Mucosa of stomach (tissue), 1 donor: ENCODE measurements around the gene ELK1.

Source experiments
- H3K27me3 ChIP-seq: one replicate; pipeline ENCODE4 v1.7.0; 2013; ENCODE audit warnings: mild to moderate bottlenecking, low read length; ENCODE audit not compliant: control insufficient read depth, insufficient read depth
- H3K36me3 ChIP-seq: one replicate; pipeline ENCODE4 v1.7.0; 2013; ENCODE audit warnings: low read length; ENCODE audit not compliant: control insufficient read depth, insufficient read depth
- H3K4me1 ChIP-seq: one replicate; pipeline ENCODE4 v1.7.0; 2013; ENCODE audit warnings: mild to moderate bottlenecking, low read length; ENCODE audit not compliant: control insufficient read depth, insufficient read depth
- H3K4me3 ChIP-seq: one replicate; pipeline ENCODE4 v1.7.0; 2013; ENCODE audit warnings: low read length
- H3K9ac ChIP-seq: one replicate; pipeline ENCODE4 v1.7.0; 2013; ENCODE audit warnings: mild to moderate bottlenecking, low read length, moderate library complexity
- H3K9me3 ChIP-seq: one replicate; pipeline ENCODE4 v1.7.0; 2013; ENCODE audit warnings: mild to moderate bottlenecking, low read length, moderate library complexity; ENCODE audit not compliant: control insufficient read depth
- donor health status: Pancreatic carcinoma.

Gene ELK1

DNA sequence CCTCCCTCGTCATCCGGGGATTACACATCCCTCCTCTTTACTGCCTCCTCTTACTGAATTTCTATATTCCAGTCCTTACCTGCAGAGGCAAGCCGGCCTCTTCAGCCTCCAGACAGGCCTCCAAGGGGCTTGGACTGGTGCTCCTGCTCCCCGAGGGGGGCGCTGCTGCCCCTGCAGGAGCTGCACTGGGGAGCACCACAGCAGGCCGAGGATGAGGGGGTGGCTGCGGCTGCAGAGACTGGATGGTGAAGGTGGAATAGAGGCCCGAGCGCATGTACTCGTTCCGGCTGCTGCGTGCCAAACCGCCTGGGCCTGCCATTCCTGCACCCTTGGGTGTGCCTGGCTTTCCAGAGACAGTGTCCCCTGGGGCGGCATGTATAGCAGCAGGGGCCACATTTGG is 11.5 kb downstream of the ELK1 start:
- no peaks in the 10 kb centered on the region for H3K27me3 ChIP-seq
- H3K9me3 ChIP-seq: no peaks in the 10 kb centered on the region
- no peak overlapping the region for H3K4me3 ChIP-seq
- no peak overlapping the region for H3K9ac ChIP-seq
- no peaks in the 10 kb centered on the region for H3K36me3 ChIP-seq
- H3K4me1 ChIP-seq: no peaks in the 10 kb centered on the region

DNA sequence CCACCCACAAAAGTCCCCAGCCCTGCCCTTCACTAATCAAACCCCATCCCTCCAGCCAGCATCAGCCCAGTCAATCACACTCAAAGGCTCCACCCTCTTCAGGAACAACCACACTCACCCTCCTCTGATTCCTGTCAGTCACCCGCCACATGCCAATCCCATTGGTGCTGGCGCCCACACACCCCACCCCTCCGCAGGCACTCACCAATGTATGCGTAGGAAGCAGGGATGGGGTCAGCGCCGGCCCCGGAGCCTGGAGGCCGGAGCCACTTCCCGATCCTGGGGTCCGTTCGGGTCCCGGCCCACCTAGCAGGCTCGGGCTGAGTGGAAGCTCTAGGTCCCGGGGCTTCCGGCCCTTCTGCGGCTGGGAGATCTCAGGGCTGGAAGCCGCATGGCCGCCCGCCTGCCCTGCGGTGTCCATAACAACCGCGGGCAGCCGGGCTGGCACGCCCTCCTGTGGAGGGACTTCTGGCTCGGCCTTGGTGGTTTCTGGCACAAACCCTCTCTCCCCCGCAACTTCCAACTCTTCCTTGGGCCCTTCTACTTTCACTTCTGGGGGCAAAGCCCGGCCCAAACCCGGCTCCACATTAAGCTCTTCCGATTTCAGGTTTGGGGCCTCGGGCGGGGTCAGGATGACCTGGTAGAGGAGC is 12.7 kb downstream of the ELK1 start:
- no peak overlapping the region for H3K4me3 ChIP-seq
- H3K9me3 ChIP-seq: no peaks in the 10 kb centered on the region
- peak overlapping the region; percentile 34 for H3K9ac ChIP-seq
- no peaks in the 10 kb centered on the region for H3K4me1 ChIP-seq
- H3K36me3 ChIP-seq: no peaks in the 10 kb centered on the region
- H3K27me3 ChIP-seq: no peaks in the 10 kb centered on the region

DNA sequence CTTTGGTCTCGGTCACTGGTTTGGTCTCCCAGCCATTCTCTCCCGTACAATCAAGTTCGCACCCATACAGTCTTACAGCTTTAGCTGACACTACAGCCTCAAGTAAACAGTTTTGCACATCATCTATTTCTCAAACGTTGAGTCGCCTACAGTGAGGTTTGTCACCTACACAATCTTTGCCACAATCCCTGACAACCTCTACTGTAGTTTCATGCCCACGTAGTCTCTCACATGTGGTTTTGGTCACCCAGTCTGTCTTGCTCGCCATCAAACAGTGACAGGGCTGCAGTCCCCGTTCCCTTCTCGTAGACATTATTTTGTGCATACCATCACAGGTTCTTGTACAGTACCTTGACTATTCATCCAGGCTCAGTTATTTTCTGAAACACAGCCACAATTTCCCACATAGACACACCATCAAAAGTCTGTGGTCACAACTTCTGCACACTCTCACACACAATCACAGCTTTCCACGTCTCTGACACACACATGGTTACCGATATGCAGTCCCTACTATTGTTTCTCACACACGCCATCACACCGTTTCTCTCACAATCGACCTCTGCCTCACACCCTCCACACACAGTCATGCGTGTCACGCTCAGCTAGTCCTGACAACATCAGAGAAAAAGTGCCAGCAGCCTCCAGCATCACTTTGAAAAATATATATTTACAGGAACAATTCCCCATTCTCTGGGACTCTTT is 15.3 kb downstream of the ELK1 start:
- H3K36me3 ChIP-seq: no peaks in the 10 kb centered on the region
- no peak overlapping the region for H3K9ac ChIP-seq
- no peaks in the 10 kb centered on the region for H3K9me3 ChIP-seq
- no peaks in the 10 kb centered on the region for H3K27me3 ChIP-seq
- no peaks in the 10 kb centered on the region for H3K4me1 ChIP-seq
- H3K4me3 ChIP-seq: no peak overlapping the region

DNA sequence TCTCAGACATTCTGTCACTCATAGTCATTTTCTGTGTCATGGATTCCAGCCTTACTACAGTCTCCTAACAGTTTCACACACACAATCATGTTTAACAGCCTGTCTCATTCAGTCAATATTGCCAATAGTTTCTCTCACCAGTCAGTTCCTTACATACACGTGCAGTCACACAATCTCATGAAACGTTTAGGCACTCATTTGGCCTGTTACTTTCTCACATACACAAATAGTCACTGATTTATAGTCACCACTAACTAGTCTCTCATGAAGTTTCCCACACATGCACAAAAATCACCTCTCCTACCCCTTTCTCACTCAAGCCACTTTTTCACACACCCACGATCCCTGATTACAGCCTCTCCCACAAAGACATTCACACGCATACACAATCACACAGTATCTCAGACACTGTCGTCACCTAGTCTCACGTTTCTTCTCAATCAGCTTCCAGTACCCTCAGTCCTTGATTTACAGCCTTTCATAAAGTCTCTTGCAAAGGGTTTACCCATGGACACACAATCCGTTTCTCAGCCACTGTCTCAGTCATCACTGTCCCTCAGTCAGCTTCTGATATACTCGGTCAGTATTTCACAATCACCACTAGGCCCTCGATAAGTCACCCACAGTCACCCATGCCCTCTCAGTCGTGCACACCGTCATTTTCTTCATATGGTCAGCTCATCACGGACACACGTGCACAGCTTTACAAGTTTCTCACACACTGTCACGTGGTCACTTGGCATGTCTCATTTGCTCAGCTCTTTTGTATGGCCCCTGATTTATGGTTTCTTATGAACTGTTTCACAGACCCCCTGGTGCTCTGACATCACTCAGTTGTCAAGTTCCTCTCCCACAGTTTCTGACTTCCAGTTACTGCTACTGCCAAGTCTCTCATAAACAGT is 16.4 kb downstream of the ELK1 start:
- no peak overlapping the region for H3K4me3 ChIP-seq
- no peaks in the 10 kb centered on the region for H3K9me3 ChIP-seq
- H3K27me3 ChIP-seq: no peaks in the 10 kb centered on the region
- no peaks in the 10 kb centered on the region for H3K36me3 ChIP-seq
- H3K9ac ChIP-seq: no peak overlapping the region
- H3K4me1 ChIP-seq: no peaks in the 10 kb centered on the region

DNA sequence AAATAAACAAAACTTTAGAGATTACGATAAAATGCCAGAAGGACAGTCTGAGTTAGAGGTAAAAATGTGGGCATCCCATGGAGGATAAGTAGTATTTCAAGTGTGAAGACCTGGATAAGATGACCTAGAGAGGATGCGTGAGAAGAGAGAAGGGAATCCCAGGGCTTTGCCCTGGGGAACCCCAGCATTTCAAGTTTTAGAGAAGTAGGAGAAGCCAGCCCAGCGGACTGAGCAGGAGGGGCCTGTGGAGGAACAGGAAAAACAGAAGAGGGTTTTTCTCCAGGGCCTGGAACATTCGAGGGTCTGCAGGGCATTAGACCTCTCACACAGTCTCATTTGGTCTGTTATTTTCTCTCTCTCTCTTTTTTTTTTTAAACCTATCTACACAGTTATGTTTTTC is 17.7 kb downstream of the ELK1 start:
- H3K4me3 ChIP-seq: no peak overlapping the region
- no peaks in the 10 kb centered on the region for H3K4me1 ChIP-seq
- no peak overlapping the region for H3K9ac ChIP-seq
- no peaks in the 10 kb centered on the region for H3K27me3 ChIP-seq
- H3K36me3 ChIP-seq: no peaks in the 10 kb centered on the region
- H3K9me3 ChIP-seq: no peaks in the 10 kb centered on the region

DNA sequence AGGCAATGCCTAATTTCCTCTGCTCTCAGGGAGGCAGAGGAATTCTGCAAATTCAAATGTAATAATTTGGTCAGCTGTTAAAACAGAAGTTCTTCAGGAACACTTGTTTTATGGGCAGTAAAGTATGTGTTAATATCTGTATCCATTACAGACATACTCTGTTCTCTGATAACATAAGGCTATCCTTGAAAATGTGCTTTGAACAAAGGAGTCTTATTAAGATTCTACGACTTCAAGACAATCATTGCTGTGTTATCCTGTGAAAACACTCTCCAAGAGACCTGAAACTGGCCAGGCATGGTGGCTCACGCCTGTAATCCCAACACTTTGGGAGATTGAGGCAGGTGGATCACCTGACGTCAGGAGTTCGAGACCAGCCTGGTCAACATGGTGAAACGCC is 18.7 kb downstream of the ELK1 start:
- Histone ChIP-seq H3K27me3 (no peaks in the 10 kb centered on the region), H3K9me3 (no peaks in the 10 kb centered on the region), H3K9ac (no peak overlapping the region), H3K4me1 (no peaks in the 10 kb centered on the region), H3K4me3 (no peak overlapping the region), H3K36me3 (no peaks in the 10 kb centered on the region)

DNA sequence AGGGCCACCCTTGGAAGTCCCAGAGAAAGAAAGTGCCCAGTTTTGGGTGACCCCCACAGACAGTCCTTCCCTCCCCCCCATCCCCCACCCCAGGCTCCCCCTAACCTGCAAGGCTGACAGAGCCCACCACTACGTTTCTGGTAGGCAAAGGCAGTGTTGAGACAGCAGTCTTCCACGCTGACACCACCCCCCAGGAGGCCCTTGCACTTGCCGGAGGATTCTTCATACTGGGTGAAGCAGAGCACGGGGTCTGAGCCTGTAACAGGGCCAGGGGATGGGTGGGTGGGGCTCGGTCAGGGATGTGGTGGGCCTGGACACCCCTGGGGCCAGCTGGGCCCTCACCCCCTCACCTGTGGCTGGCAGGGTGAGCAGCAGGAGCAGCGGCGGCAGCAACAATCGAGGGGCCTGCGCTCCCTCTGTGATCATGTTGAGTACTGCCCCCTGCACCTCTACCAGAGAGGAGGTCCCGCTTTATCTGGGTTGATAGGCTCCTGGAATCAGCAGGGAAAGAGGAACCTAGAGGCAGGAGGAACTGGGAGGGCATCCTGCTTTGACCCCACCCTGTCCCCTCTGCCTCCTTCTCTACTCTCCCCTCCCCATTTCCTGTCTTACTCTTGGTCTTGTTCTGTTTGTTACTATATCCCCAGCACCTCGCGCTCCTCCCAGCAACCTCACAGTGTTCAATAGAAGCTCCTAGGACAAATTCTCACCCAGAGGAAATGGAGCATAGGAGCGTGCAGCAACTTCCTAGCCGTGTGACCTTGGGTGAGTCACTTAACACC is 20.8 kb downstream of the ELK1 start, which contains the start of gene CFP:
CFP (minus strand) TSS at position 512 of the 782 bp plus-strand sequence; CDS start at position 426, 86 bp downstream.
- H3K4me1 ChIP-seq: no peaks in the 10 kb centered on the region
- no peaks in the 10 kb centered on the region for H3K27me3 ChIP-seq
- H3K9me3 ChIP-seq: no peaks in the 10 kb centered on the region
- H3K4me3 ChIP-seq: no peak within 1 kb of the TSS
- H3K9ac ChIP-seq: no peak within 1 kb of the TSS
- no peaks in the 10 kb centered on the region for H3K36me3 ChIP-seq

DNA sequence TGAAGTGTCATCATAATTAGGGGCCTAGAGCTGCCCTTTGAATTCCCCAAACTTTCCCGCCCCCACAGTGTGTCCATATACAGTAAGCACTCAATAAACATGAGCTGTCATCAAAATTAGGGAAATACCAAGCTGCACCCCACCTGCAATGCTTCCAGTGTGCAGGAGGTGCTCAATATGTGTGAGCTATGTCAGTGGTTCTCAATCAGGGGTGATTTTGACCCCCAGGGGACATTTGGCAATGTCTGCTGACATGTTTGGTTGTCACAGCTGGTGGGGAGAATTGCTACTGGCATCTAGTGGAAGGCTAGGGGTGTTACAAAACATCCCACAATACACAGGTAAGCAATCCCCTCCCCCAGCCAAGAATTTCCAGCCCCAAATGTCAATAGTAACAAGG is 21.4 kb downstream of the ELK1 start:
- H3K36me3 ChIP-seq: no peaks in the 10 kb centered on the region
- no peak overlapping the region for H3K4me3 ChIP-seq
- no peaks in the 10 kb centered on the region for H3K4me1 ChIP-seq
- H3K9ac ChIP-seq: no peak overlapping the region
- H3K9me3 ChIP-seq: no peaks in the 10 kb centered on the region
- peaks cover 2% of the 10 kb centered on the region for H3K27me3 ChIP-seq

DNA sequence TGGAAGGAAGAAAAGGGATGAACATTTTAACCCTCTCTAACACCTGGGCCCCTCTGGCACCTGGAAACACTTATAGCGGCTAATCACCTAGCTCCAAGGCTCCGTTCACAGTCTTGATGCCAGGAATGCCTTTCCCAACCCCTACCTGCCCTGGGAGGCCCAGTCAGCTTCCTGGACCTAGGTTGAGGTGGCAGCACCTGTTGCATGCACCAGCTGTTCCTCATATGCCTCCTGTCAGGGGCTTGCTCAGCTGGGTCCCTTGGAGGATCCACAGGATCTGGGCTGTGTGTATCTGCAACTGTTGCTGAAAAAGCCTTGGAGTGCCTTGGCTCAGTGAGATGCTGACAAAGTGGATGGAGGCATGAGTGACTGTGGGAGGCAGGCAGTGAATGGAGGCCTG is 25.0 kb downstream of the ELK1 start:
- no peak overlapping the region for H3K4me3 ChIP-seq
- no peak overlapping the region for H3K9ac ChIP-seq
- no peaks in the 10 kb centered on the region for H3K36me3 ChIP-seq
- H3K27me3 ChIP-seq: peaks cover 10% of the 10 kb centered on the region
- no peaks in the 10 kb centered on the region for H3K4me1 ChIP-seq
- no peaks in the 10 kb centered on the region for H3K9me3 ChIP-seq

DNA sequence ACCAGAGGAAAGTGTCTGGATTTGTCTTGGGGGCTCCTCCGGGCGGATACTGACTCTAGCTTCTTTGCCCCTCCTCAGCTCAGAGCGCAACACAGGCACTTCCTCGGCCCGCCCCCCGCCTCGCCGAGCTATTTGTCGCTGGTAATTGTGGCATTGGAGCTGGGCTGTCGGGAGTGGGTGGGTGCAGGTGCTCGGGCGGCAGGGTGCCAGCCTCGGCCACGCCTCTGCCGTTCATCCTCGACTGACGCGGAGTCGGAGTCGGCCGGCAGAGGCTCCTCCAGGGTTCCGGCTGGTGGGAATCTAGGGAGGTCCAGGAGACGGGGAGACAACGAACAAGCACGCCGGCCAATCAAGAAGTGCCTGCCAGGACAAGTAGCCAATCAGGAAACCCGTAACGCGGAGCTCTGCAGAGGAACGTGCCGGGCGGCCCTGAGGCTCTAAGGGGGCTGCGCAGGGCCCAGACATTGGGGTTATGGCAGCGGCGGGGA is 26.8 kb downstream of the ELK1 start:
- peaks cover 10% of the 10 kb centered on the region for H3K27me3 ChIP-seq
- no peak overlapping the region for H3K9ac ChIP-seq
- no peaks in the 10 kb centered on the region for H3K9me3 ChIP-seq
- H3K4me1 ChIP-seq: no peaks in the 10 kb centered on the region
- no peak overlapping the region for H3K4me3 ChIP-seq
- H3K36me3 ChIP-seq: no peaks in the 10 kb centered on the region

DNA sequence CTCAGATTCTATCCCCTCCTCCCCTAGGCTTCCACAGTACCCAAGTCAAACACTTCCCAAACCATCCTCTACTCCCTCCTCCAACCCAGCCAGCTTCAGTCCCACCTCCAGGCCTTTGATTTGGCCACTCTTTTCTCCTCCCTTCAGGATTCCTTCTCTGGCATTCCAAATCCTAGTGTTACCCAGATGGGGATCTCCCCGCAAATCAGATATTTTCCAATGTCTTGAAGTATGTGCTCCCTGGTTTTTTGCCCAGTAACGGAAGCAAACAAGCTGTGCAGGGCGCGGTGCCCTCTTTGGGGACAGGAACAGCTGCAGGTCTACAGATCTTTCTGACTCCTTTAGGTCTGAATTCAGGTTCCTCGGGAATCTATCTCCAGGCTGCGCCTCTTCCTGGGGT is 28.5 kb downstream of the ELK1 start:
- Histone ChIP-seq H3K9me3 (no peaks in the 10 kb centered on the region), H3K4me3 (no peak overlapping the region), H3K36me3 (no peaks in the 10 kb centered on the region), H3K27me3 (peaks cover 10% of the 10 kb centered on the region), H3K9ac (no peak overlapping the region), H3K4me1 (no peaks in the 10 kb centered on the region)
